Activated T-cell treated with anti-CD3 and anti-CD28 coated beads, Interleukin-2, amount 50 U/mL, for 4 hours (primary cell): ENCODE measurements around the gene SH2B3. TPM values are rescaled to one million over a fixed set of nuclear protein-coding genes. Genes with fewer than 3 reads are reported as not detected.

ENCODE experiments used
- ATAC-seq, 2 donors: fragments of 200-7000 bp; cut with Tn5 transposase; one replicate each; pipeline ENCODE4 v1.10.0; 2021
- DNase-seq: peaks from one replicate; pipeline ENCODE4 v3.0.0-alpha.2; 2020
- H3K27me3 Mint-ChIP-seq: one replicate; pipeline ENCODE4 v1.8.0; 2021; ENCODE audit warnings: low read depth, mixed read lengths
- H3K36me3 Mint-ChIP-seq: one replicate; pipeline ENCODE4 v1.8.0; 2022; ENCODE audit warnings: mixed read lengths; ENCODE audit not compliant: insufficient read depth
- H3K4me1 Mint-ChIP-seq: one replicate; pipeline ENCODE4 v1.8.0; 2021; ENCODE audit warnings: low read depth, mixed read lengths
- H3K4me3 Mint-ChIP-seq: one replicate; pipeline ENCODE4 v1.8.0; 2021; ENCODE audit warnings: mild to moderate bottlenecking, moderate library complexity, mixed read lengths
- H3K9me3 Mint-ChIP-seq: one replicate; pipeline ENCODE4 v1.8.0; 2021; ENCODE audit warnings: mixed read lengths
- total RNA-seq, 3 donors: library from RNA; stranded (reverse); gene quantifications; one replicate each; pipeline ENCODE4 v1.2.1, GENCODE V29; 2021

SH2B3 gene
- total RNA-seq, 3 donors from 2014 or later: 32.7 to 37.8 (median 35.9) TPM

- Mint-ChIP-seq H3K4me3 (peak overlapping the region; percentile 79), H3K36me3 (peaks cover 19% of the 10 kb centered on the region), H3K4me1 (peaks cover 97% of the 10 kb centered on the region), H3K27me3 (no peaks in the 10 kb centered on the region), H3K9me3 (no peaks in the 10 kb centered on the region)
- DNase-seq (no peak), ATAC-seq (no peak)
These were observed 30.0 kb downstream of the SH2B3 start for GRCh38 chr12:111435661-111436201.

- H3K9me3 Mint-ChIP-seq: no peaks in the 10 kb centered on the region
- peaks cover 19% of the 10 kb centered on the region for H3K36me3 Mint-ChIP-seq
- DNase-seq (no peak), ATAC-seq (no peak)
- H3K4me3 Mint-ChIP-seq: no peak overlapping the region
- peaks cover 98% of the 10 kb centered on the region for H3K4me1 Mint-ChIP-seq
- H3K27me3 Mint-ChIP-seq: no peaks in the 10 kb centered on the region
These were observed 30.5 kb downstream of the SH2B3 start for GRCh38 chr12:111436266-111436665.

GRCh38 chr12:111436811-111437210 lies 31.1 kb downstream of the SH2B3 start:
- H3K27me3 Mint-ChIP-seq: no peaks in the 10 kb centered on the region
- H3K36me3 Mint-ChIP-seq: peaks cover 19% of the 10 kb centered on the region
- H3K4me1 Mint-ChIP-seq: peaks cover 98% of the 10 kb centered on the region
- DNase-seq: no peak
- ATAC-seq: no peak
- H3K9me3 Mint-ChIP-seq: no peaks in the 10 kb centered on the region
- H3K4me3 Mint-ChIP-seq: no peak overlapping the region

- Mint-ChIP-seq H3K36me3 (peaks cover 14% of the 10 kb centered on the region), H3K9me3 (no peaks in the 10 kb centered on the region), H3K4me1 (peaks cover 96% of the 10 kb centered on the region), H3K27me3 (no peaks in the 10 kb centered on the region), H3K4me3 (no peak overlapping the region)
- DNase-seq (no peak), ATAC-seq (no peak)
These were observed 32.2 kb downstream of the SH2B3 start for GRCh38 chr12:111437816-111438454.

GRCh38 chr12:111438481-111438880 lies 32.8 kb downstream of the SH2B3 start:
- ATAC-seq (peak; percentile 6 to 9), DNase-seq (peak; percentile 53)
- H3K27me3 Mint-ChIP-seq: no peaks in the 10 kb centered on the region
- H3K4me1 Mint-ChIP-seq: peaks cover 96% of the 10 kb centered on the region
- H3K36me3 Mint-ChIP-seq: peaks cover 14% of the 10 kb centered on the region
- H3K9me3 Mint-ChIP-seq: no peaks in the 10 kb centered on the region
- H3K4me3 Mint-ChIP-seq: peak overlapping the region; percentile 36

- no peak for ATAC-seq
- no peak overlapping the region for H3K4me3 Mint-ChIP-seq
- H3K4me1 Mint-ChIP-seq: peaks cover 96% of the 10 kb centered on the region
- no peak for DNase-seq
- peaks cover 11% of the 10 kb centered on the region for H3K36me3 Mint-ChIP-seq
- no peaks in the 10 kb centered on the region for H3K27me3 Mint-ChIP-seq
- no peaks in the 10 kb centered on the region for H3K9me3 Mint-ChIP-seq
These were observed 34.0 kb downstream of the SH2B3 start for GRCh38 chr12:111439657-111440151.

- ATAC-seq: no peak
- peaks cover 11% of the 10 kb centered on the region for H3K36me3 Mint-ChIP-seq
- no peaks in the 10 kb centered on the region for H3K9me3 Mint-ChIP-seq
- H3K4me1 Mint-ChIP-seq: peaks cover 96% of the 10 kb centered on the region
- H3K27me3 Mint-ChIP-seq: no peaks in the 10 kb centered on the region
- DNase-seq: no peak
- H3K4me3 Mint-ChIP-seq: no peak overlapping the region
These were observed 34.4 kb downstream of the SH2B3 start for GRCh38 chr12:111440152-111440551.

GRCh38 chr12:111440631-111441030 lies 34.9 kb downstream of the SH2B3 start:
- ATAC-seq (no peak), DNase-seq (no peak)
- no peaks in the 10 kb centered on the region for H3K9me3 Mint-ChIP-seq
- H3K27me3 Mint-ChIP-seq: no peaks in the 10 kb centered on the region
- peaks cover 11% of the 10 kb centered on the region for H3K36me3 Mint-ChIP-seq
- H3K4me1 Mint-ChIP-seq: peaks cover 95% of the 10 kb centered on the region
- H3K4me3 Mint-ChIP-seq: no peak overlapping the region

GRCh38 chr12:111441107-111441928 lies 35.6 kb downstream of the SH2B3 start:
- no peak overlapping the region for H3K4me3 Mint-ChIP-seq
- ATAC-seq (no peak), DNase-seq (no peak)
- no peaks in the 10 kb centered on the region for H3K9me3 Mint-ChIP-seq
- peaks cover 11% of the 10 kb centered on the region for H3K36me3 Mint-ChIP-seq
- H3K27me3 Mint-ChIP-seq: no peaks in the 10 kb centered on the region
- peaks cover 95% of the 10 kb centered on the region for H3K4me1 Mint-ChIP-seq

GRCh38 chr12:111442301-111443045 lies 36.8 kb downstream of the SH2B3 start:
- no peak for ATAC-seq
- Mint-ChIP-seq H3K27me3 (no peaks in the 10 kb centered on the region), H3K4me1 (peaks cover 88% of the 10 kb centered on the region), H3K4me3 (no peak overlapping the region), H3K36me3 (peaks cover 18% of the 10 kb centered on the region), H3K9me3 (no peaks in the 10 kb centered on the region)
- DNase-seq: no peak

- DNase-seq (no peak), ATAC-seq (no peak)
- Mint-ChIP-seq H3K4me3 (no peak overlapping the region), H3K9me3 (no peaks in the 10 kb centered on the region), H3K27me3 (no peaks in the 10 kb centered on the region), H3K4me1 (peaks cover 85% of the 10 kb centered on the region), H3K36me3 (peaks cover 23% of the 10 kb centered on the region)
These were observed 37.4 kb downstream of the SH2B3 start for GRCh38 chr12:111443086-111443485.

- H3K27me3 Mint-ChIP-seq: no peaks in the 10 kb centered on the region
These were observed 37.9 kb downstream of the SH2B3 start for GRCh38 chr12:111443586-111443985.

GRCh38 chr12:111444314-111444924 lies 38.7 kb downstream of the SH2B3 start:
- H3K4me1 Mint-ChIP-seq: peaks cover 86% of the 10 kb centered on the region
- peaks cover 30% of the 10 kb centered on the region for H3K36me3 Mint-ChIP-seq
- no peaks in the 10 kb centered on the region for H3K27me3 Mint-ChIP-seq
- no peaks in the 10 kb centered on the region for H3K9me3 Mint-ChIP-seq
- peak; percentile 9 to 19 for ATAC-seq
- H3K4me3 Mint-ChIP-seq: peak overlapping the region; percentile 35
- DNase-seq: no peak

More at GRCh38 chr12:111443586-111443985, 37.9 kb downstream of the SH2B3 start:
- H3K36me3 Mint-ChIP-seq: peaks cover 25% of the 10 kb centered on the region
- H3K9me3 Mint-ChIP-seq: no peaks in the 10 kb centered on the region
- ATAC-seq (peak; percentile 69 to 75), DNase-seq (no peak)
- peaks cover 85% of the 10 kb centered on the region for H3K4me1 Mint-ChIP-seq
- H3K4me3 Mint-ChIP-seq: peak overlapping the region; percentile 35
